ENCODE measurements around the gene SLC17A9. TPM values are rescaled to one million over a fixed set of nuclear protein-coding genes. Genes with fewer than 3 reads are reported as not detected.

SLC17A9 gene
- total RNA-seq, 1 donor from 2014 or later = 3.9 TPM

DNA sequence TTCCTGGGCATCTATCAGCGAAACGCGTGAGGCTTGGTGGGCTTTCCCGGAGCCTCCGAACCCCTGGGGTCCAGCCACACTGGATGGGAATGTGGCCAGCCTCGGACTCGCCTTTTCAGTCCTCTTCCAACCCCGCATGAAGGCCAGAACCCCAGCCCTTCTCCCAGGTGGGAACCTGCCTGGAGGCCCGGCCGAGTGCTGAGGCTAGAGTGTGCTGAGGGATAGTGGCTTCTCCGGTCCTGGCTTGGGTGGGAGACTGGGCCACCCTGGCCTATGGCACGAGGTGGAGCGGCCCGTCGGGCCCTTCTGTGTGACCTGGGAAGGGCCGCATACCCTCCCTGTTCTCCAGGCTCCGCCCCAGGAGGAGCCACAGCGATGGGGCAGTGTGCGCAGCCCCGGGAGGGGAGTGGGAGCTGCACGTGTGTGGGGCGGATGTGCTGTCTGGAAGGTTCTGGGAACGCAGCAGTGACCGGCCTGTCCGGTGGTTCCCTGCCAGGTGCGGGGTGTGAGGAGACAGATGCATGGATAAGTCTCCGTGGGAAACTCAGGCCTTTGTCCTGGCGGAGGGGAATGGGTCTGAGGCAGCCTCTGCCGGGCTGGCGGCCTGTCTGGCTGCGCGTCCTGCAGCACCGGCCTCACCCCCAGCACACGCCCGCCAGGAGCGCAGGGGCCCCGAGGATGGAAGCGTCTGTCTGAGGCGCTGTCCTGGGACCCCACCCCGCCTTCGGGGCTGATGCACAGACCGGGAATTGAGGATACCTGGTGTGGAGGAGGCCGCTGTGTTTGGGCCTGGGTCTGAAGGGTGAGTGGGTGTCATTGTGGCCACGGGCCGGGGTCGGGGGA lies 55.4 kb downstream of the SLC17A9 start:
- Mint-ChIP-seq H3K27ac (no peak overlapping the region), H3K27me3 (peaks cover 75% of the 10 kb centered on the region)
- no peak for DNase-seq (ENCODE audit: extremely low spot score, unreplicated experiment)

DNA sequence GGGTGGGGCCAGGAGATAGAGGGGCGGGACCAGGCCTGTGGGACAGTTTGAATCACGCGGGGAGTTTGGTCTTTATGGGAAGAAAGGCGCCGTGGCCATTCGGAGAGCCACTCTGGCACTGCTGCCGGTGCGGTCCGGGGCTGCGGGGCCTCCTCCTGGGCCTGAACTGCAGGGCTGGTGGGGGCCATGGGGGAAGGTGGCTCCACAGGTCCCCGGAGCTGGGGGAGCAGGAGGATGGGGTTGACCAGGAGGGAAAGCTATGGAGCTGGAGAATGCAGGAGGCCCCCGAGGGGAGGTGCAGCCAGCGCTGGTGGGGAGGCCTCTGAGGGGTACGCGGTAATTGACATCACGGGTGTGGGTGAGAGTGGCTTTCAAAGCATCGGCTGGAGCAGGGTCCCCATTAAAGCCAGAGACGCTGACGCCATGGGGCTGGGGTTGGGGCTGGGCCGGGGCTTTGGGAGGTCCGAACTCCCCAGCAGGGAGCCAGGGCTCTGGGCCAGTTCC lies 56.1 kb downstream of the SLC17A9 start:
- TF ChIP-seq, protein P1, sequence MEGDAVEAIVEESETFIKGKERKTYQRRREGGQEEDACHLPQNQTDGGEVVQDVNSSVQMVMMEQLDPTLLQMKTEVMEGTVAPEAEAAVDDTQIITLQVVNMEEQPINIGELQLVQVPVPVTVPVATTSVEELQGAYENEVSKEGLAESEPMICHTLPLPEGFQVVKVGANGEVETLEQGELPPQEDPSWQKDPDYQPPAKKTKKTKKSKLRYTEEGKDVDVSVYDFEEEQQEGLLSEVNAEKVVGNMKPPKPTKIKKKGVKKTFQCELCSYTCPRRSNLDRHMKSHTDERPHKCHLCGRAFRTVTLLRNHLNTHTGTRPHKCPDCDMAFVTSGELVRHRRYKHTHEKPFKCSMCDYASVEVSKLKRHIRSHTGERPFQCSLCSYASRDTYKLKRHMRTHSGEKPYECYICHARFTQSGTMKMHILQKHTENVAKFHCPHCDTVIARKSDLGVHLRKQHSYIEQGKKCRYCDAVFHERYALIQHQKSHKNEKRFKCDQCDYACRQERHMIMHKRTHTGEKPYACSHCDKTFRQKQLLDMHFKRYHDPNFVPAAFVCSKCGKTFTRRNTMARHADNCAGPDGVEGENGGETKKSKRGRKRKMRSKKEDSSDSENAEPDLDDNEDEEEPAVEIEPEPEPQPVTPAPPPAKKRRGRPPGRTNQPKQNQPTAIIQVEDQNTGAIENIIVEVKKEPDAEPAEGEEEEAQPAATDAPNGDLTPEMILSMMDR (conservative IDR thresholded peaks at IDR 0.05) = no peak
- no peak overlapping the region for H3K27ac Mint-ChIP-seq
- no peak overlapping the region for H3K4me3 Mint-ChIP-seq
- H3K4me1 Mint-ChIP-seq (ENCODE audit: unreplicated experiment) = no peaks in the 10 kb centered on the region
- no peak for DNase-seq (ENCODE audit: extremely low spot score, unreplicated experiment)
- peaks cover 74% of the 10 kb centered on the region for H3K27me3 Mint-ChIP-seq
- no peaks in the 10 kb centered on the region for H3K36me3 Mint-ChIP-seq
- H3K9me3 Mint-ChIP-seq = peaks cover 7% of the 10 kb centered on the region

More for the DNA sequence above, 55.4 kb downstream of the SLC17A9 start:
- Mint-ChIP-seq H3K9me3 (peaks cover under 1% of the 10 kb centered on the region), H3K4me1 (ENCODE audit: unreplicated experiment) (no peaks in the 10 kb centered on the region), H3K4me3 (no peak overlapping the region), H3K36me3 (no peaks in the 10 kb centered on the region)
- TF ChIP-seq, protein P1 (conservative IDR thresholded peaks at IDR 0.05) = no peak

DNA sequence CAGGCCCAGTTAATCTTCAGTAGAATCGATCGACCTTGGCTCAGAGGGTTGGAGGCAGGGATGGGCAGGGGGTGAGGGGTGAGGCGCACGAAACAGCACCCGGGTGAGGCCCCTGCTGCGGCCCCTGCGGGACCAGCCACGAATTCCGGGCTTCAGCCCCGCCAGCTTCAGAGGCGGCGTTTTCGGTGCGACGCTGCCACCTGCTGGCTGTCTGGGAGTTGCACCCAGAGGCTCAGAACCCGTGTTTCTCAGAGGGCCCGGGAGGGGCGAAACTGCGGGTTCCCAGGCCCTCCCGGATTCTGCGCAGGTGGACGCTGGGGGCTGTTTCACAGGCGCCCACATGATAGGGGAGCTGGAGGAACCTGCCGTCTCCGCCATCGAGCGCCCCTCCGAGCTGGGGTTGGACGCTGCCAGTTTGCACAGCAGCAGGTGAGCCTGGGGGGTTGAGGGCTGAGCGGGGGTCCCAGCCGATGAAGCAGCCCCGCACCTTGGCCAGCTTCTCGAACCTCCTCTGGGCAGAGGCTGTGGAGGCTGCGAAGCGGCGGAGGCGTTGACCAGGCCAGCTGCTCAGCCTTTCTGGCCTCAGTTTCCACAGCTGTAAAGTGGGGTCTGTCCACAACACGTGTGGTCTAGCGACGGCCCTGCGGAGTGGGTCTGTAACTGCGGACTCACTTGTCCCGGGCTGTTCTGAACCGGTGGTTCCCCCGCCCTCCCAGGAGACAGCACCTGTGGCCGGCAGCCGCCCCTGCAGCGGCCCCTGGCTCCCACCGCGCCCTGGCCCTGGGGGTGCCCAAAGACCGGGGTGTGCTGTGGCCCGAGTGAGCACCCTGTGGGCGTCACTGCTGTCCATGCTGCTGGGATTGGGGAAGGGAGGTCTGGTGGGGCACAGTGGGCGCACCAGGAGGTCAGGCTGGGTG lies 56.8 kb downstream of the SLC17A9 start:
- H3K9me3 Mint-ChIP-seq = peaks cover 9% of the 10 kb centered on the region
- H3K27me3 Mint-ChIP-seq = peaks cover 73% of the 10 kb centered on the region
- peak; percentile 85 for DNase-seq (ENCODE audit: extremely low spot score, unreplicated experiment)

DNA sequence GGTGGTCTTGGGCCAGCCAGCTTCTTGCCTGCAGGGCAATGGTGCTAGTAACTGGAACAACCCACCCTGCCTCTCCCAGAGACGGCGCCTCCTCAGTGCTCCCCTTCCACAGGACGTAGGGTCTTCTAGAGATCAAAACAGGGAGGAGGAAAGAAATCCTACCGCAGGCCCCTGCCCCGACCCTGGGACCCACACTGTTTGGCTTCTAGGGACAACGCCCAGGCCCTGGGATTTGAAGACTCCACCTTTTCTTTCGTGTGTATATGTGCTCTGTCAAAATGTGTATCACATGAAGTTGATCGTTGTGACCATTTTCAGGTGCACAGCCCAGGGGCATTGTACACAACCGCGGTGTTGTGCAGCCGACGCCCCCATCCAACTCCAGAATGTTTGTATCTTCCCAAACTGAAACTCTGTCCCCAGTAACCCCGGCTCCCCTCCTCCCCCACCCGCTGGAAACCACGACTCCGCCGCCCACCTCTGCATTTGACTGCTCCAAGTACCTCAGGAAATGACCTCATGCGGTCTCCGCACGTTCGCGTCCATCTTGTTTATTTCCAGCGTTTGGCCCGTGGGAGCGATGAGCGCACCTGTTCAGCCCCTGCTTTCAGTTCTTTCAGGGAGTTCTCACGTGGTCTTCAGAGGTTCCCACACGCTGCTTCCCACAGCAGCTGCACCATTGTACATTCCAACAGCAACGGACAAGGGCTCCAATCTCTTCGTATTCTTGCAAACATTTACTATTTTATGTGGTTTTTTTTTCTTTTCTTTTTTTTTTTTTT lies 57.7 kb downstream of the SLC17A9 start:
- DNase-seq (ENCODE audit: extremely low spot score, unreplicated experiment) = no peak
- peaks cover 76% of the 10 kb centered on the region for H3K27me3 Mint-ChIP-seq
- H3K36me3 Mint-ChIP-seq = no peaks in the 10 kb centered on the region
- H3K27ac Mint-ChIP-seq = no peak overlapping the region
- TF ChIP-seq, protein P1 (conservative IDR thresholded peaks at IDR 0.05) = no peak
- H3K4me3 Mint-ChIP-seq = no peak overlapping the region
- H3K9me3 Mint-ChIP-seq = peaks cover 9% of the 10 kb centered on the region
- H3K4me1 Mint-ChIP-seq (ENCODE audit: unreplicated experiment) = peaks cover 12% of the 10 kb centered on the region

More for the DNA sequence above, 56.8 kb downstream of the SLC17A9 start:
- no peaks in the 10 kb centered on the region for H3K36me3 Mint-ChIP-seq
- peak overlapping the region; percentile 60 for H3K4me3 Mint-ChIP-seq
- no peak overlapping the region for H3K27ac Mint-ChIP-seq
- TF ChIP-seq, protein P1 (conservative IDR thresholded peaks at IDR 0.05) = peak; percentile 95
- H3K4me1 Mint-ChIP-seq (ENCODE audit: unreplicated experiment) = peaks cover 3% of the 10 kb centered on the region

DNA sequence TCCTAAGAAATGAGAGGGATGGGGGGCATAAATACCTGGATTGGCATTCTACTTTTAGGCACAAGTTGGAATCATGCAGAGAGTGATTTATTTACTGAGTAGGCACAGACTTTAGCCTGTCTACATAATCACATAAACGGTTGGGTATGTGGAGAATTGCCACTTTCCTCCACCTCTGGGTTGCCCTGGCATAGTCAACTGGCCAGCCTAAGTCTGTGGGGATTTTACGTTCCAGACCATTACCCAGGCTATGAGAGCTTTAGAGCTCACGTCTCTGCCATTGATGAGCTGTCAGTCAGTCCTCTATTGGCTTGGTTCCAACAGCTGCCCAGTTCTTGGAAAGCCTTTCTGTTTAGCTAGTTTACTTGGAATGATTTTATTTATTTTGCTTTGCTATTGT lies 59.3 kb downstream of the SLC17A9 start:
- TF ChIP-seq, protein P1 (conservative IDR thresholded peaks at IDR 0.05) = no peak

More for the DNA sequence above, 59.3 kb downstream of the SLC17A9 start:
- no peaks in the 10 kb centered on the region for H3K36me3 Mint-ChIP-seq
- H3K27ac Mint-ChIP-seq = no peak overlapping the region
- no peak overlapping the region for H3K4me3 Mint-ChIP-seq
- peaks cover 73% of the 10 kb centered on the region for H3K27me3 Mint-ChIP-seq
- no peak for DNase-seq (ENCODE audit: extremely low spot score, unreplicated experiment)
- peaks cover 17% of the 10 kb centered on the region for H3K4me1 Mint-ChIP-seq (ENCODE audit: unreplicated experiment)
- peaks cover 9% of the 10 kb centered on the region for H3K9me3 Mint-ChIP-seq
